NCI-H2227 (cell line): Measurements from ENCODE around the gene PHACTR4.
"Not testable (repeated sequence)": the region's sequence is repeated elsewhere in the genome, so short reads cannot be mapped to it uniquely, and the experiment has no call there.

ENCODE experiments used
- DNase-seq: peaks from one replicate; lab custom pipeline; 2025; ENCODE audit not compliant: unreplicated experiment; lab: John Stamatoyannopoulos, UW

PHACTR4 gene

DNA sequence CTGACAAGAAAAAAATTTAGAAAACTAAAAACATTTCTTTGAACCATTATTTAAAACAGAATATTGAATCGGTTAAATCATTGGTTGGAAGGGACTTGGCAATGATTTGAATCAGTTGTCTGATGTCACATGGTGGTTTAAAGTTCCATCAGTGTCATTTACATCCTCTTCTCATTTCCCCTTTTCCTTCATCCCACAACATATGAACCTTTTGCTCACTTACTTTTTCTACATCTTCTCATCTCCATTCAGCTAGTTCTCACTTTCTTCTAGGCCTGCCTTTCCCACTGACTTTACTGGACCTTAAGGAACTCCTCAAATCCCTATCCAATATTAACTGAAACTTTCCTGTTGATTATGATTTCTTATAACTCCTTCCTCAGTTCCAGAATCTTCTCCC is 58.5 kb downstream of the PHACTR4 start:
- DNase-seq: no peak

GRCh38 chr1:28428990-28429520 is 59.5 kb downstream of the PHACTR4 start:
- DNase-seq: no peak

GRCh38 chr1:28436211-28436769 is 66.8 kb downstream of the PHACTR4 start:
- no peak for DNase-seq

GRCh38 chr1:28437264-28437923 is 67.9 kb downstream of the PHACTR4 start:
- DNase-seq: no peak

GRCh38 chr1:28437924-28438699 is 68.6 kb downstream of the PHACTR4 start:
- DNase-seq: peak; percentile 61

GRCh38 chr1:28439320-28439719 is 69.8 kb downstream of the PHACTR4 start:
- DNase-seq: no peak

DNA sequence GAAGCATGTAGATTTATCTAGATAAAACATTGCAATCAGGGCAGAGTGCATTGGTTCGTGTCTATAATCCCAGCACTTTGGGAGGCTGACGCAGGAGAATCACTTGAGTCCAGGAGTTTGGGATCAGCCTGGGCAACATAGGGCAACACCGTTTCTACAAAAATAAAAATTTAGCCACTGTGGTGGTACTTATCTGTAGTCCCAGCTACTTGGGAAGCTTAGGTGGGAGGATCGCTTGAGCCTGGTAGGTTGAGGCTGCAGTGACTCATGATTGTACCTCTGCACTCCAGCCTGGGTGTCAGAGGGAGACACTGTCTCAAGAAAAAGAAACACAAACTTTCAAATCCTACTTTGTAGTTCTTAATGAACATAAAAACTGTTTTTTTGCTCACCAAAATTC is 72.1 kb downstream of the PHACTR4 start:
- DNase-seq: no peak

GRCh38 chr1:28443550-28443949 is 74.0 kb downstream of the PHACTR4 start:
- DNase-seq: no peak

GRCh38 chr1:28447679-28448078 is 78.1 kb downstream of the PHACTR4 start:
- DNase-seq: no peak

DNA sequence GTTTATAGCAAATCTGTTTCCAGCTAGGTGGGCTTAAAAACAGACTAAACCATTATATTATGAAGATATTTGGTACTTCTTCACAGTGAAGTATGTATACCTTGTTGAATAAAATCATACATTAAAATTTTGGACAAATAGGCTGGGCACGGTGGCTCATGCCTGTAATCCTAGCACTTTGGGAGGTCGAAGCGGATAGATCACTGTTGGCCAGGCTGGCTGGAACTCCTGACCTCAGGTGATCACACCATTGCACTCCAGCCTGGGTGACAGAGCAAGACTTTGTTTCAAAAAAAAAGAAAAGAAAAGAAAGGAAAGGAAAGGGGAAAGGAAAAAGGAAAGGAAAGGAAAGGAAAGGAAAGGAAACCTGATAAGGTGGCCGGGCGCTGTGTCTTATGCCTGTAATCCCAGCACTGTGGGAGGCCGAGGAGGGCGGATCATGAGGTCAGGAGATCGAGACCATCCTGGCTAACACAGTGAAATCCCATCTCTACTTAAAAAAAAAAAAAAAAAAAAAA is 78.6 kb downstream of the PHACTR4 start:
- not testable (repeated sequence) for DNase-seq

- no peak for DNase-seq
These were observed 80.4 kb downstream of the PHACTR4 start for GRCh38 chr1:28449904-28450303.

- DNase-seq: no peak
These were observed 81.0 kb downstream of the PHACTR4 start for GRCh38 chr1:28450561-28450960.

DNA sequence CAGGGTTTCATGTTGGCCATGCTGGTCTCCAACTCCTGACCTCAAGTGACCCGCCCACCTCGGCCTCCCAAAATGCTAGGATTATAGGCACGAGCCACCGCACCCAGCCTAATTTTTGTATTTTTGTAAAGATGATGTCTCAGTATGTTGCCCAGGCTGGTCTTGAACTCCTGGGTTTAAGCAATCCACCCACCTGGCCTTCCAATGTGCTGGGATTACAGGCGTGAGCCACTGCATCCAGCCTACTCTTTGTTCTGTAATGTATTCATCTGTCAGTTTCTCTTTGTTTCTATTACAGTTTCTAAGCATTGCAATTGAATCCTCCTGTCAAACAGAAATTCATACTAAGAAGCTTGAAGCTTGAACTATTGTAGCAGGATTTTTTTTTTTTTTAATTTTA is 81.5 kb downstream of the PHACTR4 start:
- DNase-seq: no peak

- DNase-seq: no peak
These were observed 86.5 kb downstream of the PHACTR4 start for GRCh38 chr1:28456078-28456477.

DNA sequence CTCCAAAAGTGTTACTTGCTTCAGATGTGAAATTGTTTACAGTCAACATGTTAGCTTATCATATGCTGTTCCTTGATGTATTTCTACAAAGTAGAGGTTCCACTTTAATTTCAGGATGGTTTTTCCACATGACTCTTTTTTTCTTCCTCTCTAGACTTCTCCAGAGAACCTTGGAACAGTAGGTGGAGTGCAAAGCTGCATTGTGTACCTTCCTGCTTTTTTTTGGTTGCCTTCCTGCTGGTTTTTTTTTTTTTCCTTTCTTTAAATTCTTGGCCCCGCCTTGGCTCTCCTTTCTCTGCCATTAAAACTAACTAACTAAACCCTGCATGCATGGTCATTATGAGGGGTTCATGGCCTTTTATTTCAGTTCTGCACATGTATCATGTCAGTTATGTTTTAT is 88.1 kb downstream of the PHACTR4 start:
- no peak for DNase-seq

DNA sequence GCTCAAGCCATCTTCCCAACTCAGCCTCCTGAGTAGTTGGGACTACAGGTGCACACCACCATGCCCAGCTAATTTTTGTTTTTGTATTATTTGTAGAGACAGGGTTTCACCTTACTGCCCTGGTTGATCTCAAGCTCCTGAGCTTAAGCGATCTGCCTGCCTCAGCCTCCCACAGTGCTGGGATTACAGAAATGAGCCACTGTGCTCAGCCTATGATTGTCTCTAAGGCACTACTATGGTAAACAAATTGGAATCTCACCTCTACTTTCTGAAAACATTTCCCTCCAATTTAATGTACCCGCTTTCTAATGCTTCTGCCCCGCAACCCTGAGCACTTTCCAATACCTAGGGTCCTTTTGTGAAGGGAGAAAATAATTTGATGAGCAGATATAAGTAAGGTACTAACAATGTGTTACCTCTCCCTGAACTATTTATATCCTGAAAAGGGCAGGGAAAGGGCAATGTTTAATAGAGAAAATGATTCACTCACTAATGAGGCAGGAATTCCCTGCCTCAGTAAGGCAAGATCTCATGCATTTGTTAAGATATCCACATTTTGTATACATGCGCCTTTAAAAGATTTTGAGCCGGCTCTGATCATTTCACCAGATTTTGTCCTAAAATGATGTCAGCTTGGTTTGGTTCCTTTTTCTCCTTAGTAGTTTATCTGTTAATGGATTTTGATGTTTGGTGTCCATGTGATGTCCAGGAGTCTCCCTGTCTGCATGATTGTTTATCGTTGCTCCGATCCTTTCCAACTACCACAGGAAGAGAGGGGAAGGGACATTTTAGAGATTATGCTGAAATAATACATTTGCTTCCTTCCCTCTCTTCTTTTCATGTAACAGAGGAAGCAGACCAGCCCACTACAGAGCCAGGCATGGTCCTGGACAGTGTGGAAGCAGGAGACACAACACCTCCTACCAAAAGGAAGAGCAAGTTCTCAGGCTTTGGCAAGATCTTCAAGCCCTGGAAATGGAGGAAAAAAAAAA is 89.0 kb downstream of the PHACTR4 start:
- no peak for DNase-seq

DNA sequence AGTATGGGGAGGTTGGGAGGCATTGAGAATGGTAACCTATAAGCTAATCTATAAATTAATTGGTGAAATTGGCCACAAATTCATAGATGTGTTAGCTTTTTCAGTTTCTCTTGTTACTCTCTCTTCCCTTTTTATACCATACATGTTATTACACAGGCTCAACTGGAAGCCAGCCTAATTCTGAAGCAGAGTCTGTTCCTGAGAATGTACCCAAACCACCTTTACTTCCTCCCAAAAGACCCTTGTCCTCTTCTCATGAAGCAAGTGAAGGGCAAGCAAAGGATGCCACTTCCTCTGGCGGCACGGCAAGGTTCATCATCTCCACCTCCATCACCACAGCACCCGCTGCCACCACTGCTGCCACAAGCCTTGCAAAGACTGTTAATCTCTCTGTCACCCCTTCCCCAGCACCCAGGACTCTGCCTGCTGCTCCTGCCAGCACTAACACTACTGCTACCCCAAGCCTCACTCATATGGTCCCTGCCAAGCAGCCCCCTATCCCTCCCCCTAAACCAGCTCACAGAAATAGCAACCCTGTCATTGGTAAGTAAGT is 96.8 kb downstream of the PHACTR4 start:
- no peak for DNase-seq

DNA sequence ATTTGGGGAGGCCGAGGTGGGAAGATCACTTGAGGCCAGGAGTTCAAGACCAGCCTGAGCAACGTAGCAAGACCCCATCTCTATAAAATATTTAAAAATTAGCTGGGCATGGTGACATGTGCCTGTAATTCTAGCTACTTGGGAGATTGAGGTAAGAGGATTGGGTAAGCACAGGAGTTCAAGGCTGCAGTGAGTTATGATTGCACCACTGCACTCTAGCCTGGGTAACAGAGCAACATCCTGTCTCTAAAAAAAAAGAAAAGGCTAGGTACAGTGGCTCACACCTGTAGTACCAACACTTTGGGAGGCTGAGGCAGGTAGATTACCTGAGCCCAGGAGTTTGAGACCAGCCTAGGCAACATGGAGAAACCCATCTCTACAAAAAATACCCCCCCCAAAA is 100.6 kb downstream of the PHACTR4 start:
- no peak for DNase-seq

- DNase-seq: not testable (repeated sequence)
These were observed 110.0 kb downstream of the PHACTR4 start for GRCh38 chr1:28479497-28479896.

DNA sequence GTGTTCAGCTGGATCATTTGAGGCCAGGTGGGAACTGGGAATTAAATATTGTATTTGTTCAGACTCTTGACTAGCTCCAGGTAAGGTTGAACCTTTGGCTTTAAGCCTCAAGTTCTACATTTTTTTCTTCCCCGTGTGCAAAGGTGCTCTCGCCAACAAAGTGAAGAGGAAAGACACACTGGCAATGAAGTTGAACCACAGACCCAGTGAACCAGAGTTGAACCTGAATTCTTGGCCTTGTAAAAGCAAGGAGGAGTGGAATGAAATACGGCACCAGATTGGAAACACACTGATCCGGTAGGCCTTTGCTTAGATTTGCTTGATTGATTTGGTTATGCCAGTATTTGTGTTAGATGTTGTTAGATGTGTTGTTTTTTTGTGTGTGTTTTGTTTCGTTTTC is 110.8 kb downstream of the PHACTR4 start:
- no peak for DNase-seq
